ENCODE results near the gene FRMPD4.

The FRMPD4 gene

DNA sequence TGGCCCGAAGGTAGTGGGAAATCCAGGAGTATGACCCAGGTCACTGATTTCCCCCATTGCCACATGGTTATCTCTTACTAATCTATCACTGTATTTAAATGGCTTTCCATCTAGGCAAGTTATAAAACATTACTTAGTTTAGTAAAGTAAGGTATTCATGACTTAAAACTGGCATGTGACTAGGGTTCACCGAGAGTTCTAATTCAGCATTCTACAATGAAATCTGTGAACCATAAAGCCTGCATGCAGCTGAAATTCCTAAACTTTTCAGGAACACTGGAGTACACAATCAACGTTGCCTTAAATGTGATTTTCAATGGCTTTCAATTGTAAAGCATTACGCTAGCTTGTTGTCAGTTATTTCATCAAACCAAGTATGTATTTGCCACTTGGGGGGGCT lies 630.2 kb downstream of the FRMPD4 start:
- no peak for DNase-seq (ENCODE audit: low spot score)

GRCh38 chrX:12770440-12770839 lies 632.2 kb downstream of the FRMPD4 start:
- DNase-seq (ENCODE audit: low spot score) = peak; percentile 33

GRCh38 chrX:12771445-12772069 lies 633.3 kb downstream of the FRMPD4 start:
- peak; percentile 66 for DNase-seq (ENCODE audit: low spot score)
